Embryonic facial prominence (tissue), 1 donor: ENCODE measurements around the gene ZBTB16.
A peak's percentile ranks its signal among the peaks of the same experiment; 100 is the strongest.

Source experiments
- DNase-seq: peaks from one replicate; pipeline ENCODE4 v3.0.0-alpha.2; 2016; ENCODE audit errors: extremely low spot score

The ZBTB16 gene

GRCh38 chr11:114182471-114183043, 123.0 kb downstream of the ZBTB16 start:
- DNase-seq: no peak

- no peak for DNase-seq
These were observed 123.6 kb downstream of the ZBTB16 start for GRCh38 chr11:114183044-114183511.

GRCh38 chr11:114185436-114185835, 125.9 kb downstream of the ZBTB16 start:
- DNase-seq: no peak

GRCh38 chr11:114187173-114187572, 127.7 kb downstream of the ZBTB16 start:
- no peak for DNase-seq

GRCh38 chr11:114188851-114189570, 129.5 kb downstream of the ZBTB16 start:
- DNase-seq: no peak

- no peak for DNase-seq
These were observed 131.1 kb downstream of the ZBTB16 start for GRCh38 chr11:114190630-114191029.

GRCh38 chr11:114191893-114192292, 132.4 kb downstream of the ZBTB16 start:
- DNase-seq: no peak

- DNase-seq: no peak
These were observed 133.4 kb downstream of the ZBTB16 start for GRCh38 chr11:114192841-114193389.

- DNase-seq: no peak
These were observed 134.5 kb downstream of the ZBTB16 start for GRCh38 chr11:114193730-114194679.

GRCh38 chr11:114194702-114195101, 135.2 kb downstream of the ZBTB16 start:
- no peak for DNase-seq

GRCh38 chr11:114195151-114195550, 135.6 kb downstream of the ZBTB16 start:
- DNase-seq: no peak

GRCh38 chr11:114195981-114196731, 136.6 kb downstream of the ZBTB16 start:
- DNase-seq: no peak

- no peak for DNase-seq
These were observed 137.6 kb downstream of the ZBTB16 start for GRCh38 chr11:114196997-114197703.

- DNase-seq: peak; percentile 70
These were observed 138.4 kb downstream of the ZBTB16 start for GRCh38 chr11:114197799-114198500.

- DNase-seq: no peak
These were observed 139.5 kb downstream of the ZBTB16 start for GRCh38 chr11:114199051-114199450.

GRCh38 chr11:114200351-114201133, 141.0 kb downstream of the ZBTB16 start:
- no peak for DNase-seq

- DNase-seq: no peak
These were observed 141.7 kb downstream of the ZBTB16 start for GRCh38 chr11:114201219-114201618.

GRCh38 chr11:114202011-114202609, 142.6 kb downstream of the ZBTB16 start:
- no peak for DNase-seq

- DNase-seq: no peak
These were observed 147.6 kb downstream of the ZBTB16 start for GRCh38 chr11:114207096-114207495.
